Fibroblast of villous mesenchyme (primary cell): ENCODE measurements around the gene SLC1A2. TPM values are rescaled to one million over a fixed set of nuclear protein-coding genes. Genes with fewer than 3 reads are reported as not detected.

Source experiments
- DNase-seq: peaks from one replicate; pipeline ENCODE4 v3.0.0-alpha.2; 2010; ENCODE audit warnings: low read depth
- H3K4me3 ChIP-seq: 2 replicates; pipeline ENCODE4 v1.5.1; 2011; ENCODE audit warnings: low read depth, mild to moderate bottlenecking, low read length
- total RNA-seq: library from RNA; depleted of rRNA; stranded (reverse); fragments of >200 nt; gene quantifications from 2 replicates; pipeline ENCODE4 v1.2.3, GENCODE V29; 2012
- TF ChIP-seq, protein P1 (sequence below): IDR thresholded peaks from 2 replicates; pipeline ENCODE4 v1.5.1; 2012; ENCODE audit warnings: low read depth, mild to moderate bottlenecking, low read length; ENCODE audit not compliant: insufficient read depth

Gene SLC1A2
- total RNA-seq, 1 donor = 23.7 TPM

GRCh38 chr11:35274909-35275785 lies 144.2 kb downstream of the SLC1A2 start:
- DNase-seq = no peak
- H3K4me3 ChIP-seq = no peak overlapping the region
- TF ChIP-seq, protein P1, sequence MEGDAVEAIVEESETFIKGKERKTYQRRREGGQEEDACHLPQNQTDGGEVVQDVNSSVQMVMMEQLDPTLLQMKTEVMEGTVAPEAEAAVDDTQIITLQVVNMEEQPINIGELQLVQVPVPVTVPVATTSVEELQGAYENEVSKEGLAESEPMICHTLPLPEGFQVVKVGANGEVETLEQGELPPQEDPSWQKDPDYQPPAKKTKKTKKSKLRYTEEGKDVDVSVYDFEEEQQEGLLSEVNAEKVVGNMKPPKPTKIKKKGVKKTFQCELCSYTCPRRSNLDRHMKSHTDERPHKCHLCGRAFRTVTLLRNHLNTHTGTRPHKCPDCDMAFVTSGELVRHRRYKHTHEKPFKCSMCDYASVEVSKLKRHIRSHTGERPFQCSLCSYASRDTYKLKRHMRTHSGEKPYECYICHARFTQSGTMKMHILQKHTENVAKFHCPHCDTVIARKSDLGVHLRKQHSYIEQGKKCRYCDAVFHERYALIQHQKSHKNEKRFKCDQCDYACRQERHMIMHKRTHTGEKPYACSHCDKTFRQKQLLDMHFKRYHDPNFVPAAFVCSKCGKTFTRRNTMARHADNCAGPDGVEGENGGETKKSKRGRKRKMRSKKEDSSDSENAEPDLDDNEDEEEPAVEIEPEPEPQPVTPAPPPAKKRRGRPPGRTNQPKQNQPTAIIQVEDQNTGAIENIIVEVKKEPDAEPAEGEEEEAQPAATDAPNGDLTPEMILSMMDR = no peak

- TF ChIP-seq, protein P1 = no peak
- DNase-seq = no peak
- H3K4me3 ChIP-seq = no peak overlapping the region
These were observed 146.9 kb downstream of the SLC1A2 start for GRCh38 chr11:35272391-35272902.

DNA sequence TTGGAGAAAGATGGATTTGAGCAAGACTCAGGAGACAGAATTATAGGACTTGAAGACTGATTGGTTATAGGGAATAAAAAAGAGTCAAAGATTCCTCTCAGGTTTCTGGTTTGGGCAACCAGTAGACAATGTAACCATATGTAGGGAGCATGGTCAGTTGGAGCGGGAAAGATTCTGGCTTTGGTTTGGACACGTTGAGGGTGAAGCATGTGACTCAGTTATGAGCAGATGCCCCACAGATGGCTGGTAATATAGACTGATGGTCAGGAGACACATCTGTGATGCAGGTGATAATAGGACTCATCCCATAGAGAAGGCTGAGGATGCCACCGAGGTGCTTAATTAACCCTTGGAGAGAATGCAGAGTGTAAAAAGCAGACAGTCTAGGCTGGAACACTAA lies 148.3 kb downstream of the SLC1A2 start:
- TF ChIP-seq, protein P1 = no peak
- DNase-seq = no peak
- H3K4me3 ChIP-seq = no peak overlapping the region

DNA sequence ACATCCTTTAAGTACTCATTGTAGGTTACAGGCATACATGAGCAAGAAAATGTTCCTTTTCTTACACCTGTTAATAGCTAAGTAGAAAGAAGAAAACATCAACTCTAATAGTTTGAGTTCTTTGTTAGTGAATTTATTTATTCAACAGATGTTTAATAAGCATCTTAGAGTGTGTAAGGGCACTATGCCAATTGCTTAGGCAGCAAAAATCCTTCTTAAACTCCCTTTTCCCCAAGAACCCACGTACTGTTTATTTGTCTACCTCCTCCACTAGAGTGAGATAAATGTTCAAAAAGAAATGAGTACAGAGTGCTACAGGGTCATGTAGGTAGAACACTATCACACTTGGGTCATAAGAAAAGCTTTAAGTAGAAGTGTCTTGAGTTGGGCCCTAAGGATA lies 149.0 kb downstream of the SLC1A2 start:
- no peak for DNase-seq
- no peak overlapping the region for H3K4me3 ChIP-seq
- TF ChIP-seq, protein P1 = no peak

DNA sequence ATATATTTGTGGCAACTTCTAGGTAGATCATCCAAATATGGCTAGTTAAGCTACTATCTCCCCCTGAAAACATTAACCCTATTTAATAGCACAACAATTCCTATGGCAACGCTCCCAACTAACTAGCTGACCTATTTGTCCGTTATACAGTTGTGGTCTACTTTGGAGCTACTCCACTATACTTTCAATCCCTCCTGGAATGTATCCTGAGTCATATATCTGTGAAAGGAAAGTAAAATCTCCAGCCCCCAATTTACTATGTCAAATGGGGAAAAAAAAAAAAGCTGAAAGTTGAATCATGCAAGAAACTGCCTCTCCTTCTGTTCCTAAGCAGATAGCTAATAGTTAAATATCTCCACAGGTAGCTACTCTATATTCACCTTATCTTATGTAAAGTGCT lies 151.9 kb downstream of the SLC1A2 start:
- peak; percentile 42 for DNase-seq
- H3K4me3 ChIP-seq = no peak overlapping the region
- TF ChIP-seq, protein P1 = no peak

- no peak for DNase-seq
- H3K4me3 ChIP-seq = no peak overlapping the region
- TF ChIP-seq, protein P1 = no peak
These were observed 153.5 kb downstream of the SLC1A2 start for GRCh38 chr11:35265755-35266454.
